Left forelimb (tissue), 1 donor: ENCODE data around the gene ABHD6.
"Not testable (repeated sequence)": the region's sequence is repeated elsewhere in the genome, so short reads cannot be mapped to it uniquely, and the experiment has no call there.

Experiments used
- DNase-seq: peaks from one replicate; pipeline ENCODE4 v3.0.0-alpha.2; 2018; ENCODE audit warnings: low spot score

The ABHD6 gene, protein sequence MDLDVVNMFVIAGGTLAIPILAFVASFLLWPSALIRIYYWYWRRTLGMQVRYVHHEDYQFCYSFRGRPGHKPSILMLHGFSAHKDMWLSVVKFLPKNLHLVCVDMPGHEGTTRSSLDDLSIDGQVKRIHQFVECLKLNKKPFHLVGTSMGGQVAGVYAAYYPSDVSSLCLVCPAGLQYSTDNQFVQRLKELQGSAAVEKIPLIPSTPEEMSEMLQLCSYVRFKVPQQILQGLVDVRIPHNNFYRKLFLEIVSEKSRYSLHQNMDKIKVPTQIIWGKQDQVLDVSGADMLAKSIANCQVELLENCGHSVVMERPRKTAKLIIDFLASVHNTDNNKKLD

DNA sequence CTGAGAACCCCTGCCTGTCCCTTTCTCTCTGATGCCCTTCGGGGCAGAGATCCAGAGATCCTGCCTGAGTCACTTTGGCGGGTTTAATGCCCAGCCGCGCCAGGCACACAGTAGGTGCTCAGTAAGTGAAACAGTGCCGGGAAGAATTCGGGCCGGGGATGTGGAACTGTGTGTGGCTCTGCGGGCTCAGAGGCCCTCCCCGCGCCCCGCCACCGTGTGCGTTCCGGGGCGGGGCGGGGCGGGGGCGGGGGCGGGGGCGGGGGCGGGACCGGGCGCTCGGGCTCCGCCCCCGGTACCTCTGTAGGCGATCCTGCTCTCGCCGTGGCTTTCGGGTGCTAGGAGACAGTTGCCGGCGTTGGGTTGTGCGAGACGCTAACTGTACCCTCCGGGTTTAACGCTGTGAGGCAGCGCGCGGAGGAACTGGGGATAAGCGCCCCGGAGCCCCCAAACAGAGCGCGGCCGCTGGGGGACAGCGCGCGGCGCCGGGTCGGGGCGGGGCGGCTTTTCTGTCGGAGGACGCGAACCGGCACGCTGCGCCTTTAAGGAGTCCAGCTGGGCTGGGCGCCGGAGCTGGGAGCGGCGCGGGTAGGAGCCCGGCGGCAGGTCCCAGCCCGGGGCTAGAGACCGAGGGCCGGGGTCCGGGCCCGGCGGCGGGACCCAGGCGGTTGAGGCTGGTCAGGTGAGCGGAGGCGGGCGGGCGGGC, at the start of gene ABHD6:
Gene ABHD6 (plus strand): TSS at position 555 of the 703 bp plus-strand sequence. CDS start 18,795 bp downstream, outside the sequence.
- DNase-seq: peak; percentile 92

DNA sequence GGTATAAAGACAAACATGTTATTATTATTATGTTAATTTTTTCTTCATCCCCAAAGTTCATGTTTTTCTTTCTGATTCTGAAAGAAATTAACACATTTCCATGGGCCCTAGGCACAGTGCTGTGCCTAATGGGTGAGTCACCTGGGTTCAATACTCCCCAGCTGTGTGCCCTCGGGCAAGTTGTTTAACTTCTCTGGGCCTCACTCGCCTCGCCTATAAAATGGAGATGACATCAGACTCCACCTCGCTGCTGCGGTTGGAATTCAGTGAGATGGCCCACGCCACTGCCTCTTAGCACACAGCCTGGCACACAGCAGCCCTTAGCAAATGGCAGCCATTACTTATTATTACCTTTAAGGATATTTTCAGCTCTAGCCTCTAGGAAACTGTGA, 49.4 kb upstream of the ABHD6 start:
- DNase-seq: no peak

DNA sequence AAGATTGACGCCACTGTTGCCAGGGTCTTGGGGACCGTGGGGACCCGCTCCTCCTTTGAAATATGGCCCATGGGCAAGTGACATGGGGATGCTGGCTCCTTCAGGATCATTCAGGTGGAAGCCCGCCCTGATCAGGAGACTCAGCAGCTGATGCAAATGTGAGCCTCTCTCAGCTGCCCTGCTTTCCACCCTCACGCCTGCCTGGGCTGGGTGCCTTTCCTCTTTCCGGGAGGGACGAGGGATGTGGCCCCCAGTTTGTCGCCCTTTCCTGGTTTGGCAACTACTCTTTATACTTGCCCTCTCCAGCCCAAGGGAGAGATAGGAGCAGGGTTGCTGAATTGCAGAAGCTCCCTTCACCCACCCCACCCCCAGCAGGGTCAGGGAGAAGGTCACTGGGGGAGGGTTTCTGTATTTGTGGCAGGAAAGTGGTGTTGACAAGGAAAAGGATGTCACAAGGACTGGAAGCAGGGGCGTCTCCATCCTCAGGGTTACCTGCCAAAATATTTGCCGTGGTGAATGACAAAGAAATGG, 48.6 kb upstream of the ABHD6 start:
- DNase-seq: no peak

DNA sequence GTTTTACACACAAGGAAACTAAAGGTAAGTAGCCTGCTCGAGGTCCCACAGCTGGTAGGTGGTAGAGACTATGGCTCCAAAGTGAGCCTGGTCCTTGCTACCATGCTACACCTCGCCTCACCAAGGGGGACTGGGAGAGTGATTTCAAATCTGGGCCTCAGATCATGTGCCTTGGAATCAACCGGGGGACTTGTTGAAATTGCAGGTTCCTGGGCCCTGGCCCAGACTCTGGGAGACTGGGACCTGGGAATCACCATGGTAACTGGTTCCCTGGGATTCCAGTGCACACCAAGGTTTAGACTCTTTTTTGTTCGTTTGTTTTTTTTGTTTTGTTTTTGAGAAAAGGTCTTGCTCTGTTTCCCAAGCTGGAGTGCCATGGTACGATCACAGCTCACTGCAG, 47.9 kb upstream of the ABHD6 start:
- no peak for DNase-seq

DNA sequence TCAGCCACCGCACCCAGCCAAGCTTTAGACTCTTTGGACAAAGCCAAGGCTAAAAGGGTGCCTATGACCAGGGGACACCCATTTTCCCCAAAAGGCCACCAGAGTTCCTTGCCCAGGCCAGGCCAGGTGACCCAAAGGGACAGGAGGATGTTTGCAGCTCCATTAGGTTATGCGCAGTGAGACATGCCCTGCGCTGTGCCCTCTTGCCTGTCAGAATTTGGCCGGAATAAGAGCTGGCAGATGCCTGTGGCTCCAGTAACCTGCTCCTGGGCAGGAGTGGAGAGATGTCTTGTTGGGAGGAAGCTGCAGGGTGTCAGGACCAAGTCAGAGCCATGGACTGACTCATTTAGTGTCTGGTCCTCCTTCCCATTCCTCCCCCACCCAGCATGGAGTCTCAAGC, 47.3 kb upstream of the ABHD6 start:
- no peak for DNase-seq

DNA sequence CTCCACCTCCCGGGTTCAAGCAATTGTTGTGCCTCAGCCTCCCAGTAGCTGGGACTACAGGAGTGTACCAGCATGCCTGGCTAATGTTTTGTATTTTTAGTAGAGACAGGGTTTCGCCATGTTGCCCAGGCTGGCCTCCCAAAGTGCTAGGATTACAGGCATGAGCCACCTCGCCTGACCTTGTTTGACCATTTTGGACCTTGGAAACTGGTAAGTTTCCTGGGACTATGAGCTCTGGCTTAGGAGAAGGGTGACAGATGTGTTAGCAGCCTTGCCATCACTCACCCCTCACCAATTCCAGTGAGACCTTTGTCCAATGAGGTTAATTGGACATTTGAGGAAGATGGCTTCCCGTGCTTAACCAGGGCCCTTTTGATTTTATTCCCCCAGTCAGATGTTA, 46.7 kb upstream of the ABHD6 start:
- DNase-seq: no peak

DNA sequence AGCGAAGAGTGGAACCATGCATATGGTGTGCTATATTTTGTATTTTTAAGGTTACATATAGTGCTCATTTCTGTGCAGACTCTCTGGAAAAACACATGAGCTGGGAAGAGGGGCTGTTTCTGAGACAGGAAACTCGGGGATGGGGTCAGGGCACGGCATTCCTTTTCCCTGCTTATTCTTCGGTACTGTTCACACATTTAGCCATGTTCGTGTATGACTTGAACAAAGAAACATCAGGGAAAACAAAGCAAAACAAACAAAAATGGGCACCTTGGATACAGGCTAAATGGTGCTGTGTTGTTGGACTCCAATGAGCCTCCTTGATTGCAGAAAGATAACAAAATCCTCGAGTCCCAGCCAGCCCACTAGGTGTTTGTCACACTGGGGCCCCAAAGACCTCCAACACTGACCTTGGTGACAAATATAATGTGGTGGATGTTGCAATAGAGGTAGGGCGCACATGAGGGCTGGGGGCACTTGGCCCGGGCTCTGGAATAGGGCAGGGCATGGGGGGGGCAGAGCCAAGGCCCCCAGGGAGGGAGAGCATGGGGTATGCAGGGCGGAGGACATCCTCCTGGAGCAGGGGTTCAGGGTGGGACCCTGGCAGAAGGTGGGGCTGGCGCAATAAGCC, 46.1 kb upstream of the ABHD6 start:
- DNase-seq: no peak

DNA sequence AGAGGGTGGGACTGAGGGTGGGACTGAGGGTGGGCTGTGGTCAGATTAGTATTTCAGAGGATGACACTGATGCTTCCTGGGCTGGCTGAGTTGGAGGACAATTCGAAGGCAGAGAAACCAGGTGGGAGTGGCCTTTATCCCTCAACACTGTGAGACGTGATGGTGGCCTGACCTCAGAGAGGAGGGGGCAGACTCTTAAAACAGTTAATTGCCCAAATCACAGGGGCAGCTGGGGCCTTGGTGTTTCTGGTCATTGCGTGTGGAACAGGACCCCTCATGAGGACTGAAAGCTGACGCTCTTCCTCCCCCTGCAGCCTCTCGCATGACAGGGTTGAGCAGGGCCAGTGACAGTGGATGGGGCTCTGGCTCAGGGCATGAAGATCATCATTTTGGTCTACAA, 45.5 kb upstream of the ABHD6 start:
- no peak for DNase-seq

DNA sequence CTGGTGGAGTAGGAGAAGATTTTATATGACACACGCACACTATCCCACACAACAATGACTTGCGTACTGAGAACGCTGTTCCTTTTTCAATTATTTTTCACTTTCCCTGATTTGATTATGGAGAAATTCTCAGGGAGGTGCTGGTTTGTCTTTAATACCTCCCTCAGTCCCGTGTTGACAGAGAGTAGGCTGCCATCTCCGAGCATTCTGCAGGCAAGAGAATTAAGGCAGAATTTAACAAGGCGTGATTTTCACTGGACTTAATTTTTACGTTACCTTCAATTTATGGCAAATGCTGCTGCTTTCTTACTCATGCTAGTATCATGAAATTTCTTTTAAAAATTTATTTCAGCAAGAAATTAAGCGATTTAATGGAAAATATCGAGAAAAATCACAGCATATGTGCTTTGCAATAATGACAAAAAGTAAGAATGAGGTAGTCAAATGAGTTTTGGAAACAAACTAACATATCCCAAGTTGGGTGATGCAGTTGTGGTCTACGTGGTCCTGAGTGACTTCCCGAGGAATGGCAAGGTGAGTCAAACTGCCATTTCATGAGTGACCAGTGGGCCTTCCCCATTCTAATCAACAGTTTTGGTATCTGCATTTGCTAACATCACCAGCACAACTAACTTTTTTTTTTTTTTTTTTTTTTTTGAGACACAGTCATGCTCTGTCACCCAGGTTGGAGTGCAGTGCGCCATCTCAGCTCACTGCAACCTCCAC, 43.7 kb upstream of the ABHD6 start:
- DNase-seq: no peak

DNA sequence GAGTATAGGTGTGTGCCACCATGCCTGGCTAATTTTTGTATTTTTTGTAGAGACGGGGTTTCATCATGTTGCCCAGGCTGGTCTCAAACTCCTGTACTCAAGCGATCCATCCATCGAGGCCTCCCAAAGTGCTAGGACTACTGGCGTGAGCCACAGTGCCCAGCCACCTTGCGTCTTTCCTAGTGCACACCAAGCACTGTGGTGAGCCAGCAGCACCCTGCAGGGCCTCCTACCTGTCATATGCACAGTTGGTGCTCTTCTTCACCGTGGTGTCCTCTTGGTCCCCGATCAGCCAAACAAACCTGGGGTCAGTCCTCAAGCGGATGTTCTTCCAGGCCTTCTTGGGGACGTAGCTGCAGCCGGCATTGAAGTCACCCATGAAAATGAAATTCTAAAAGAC, 40.0 kb upstream of the ABHD6 start:
- no peak for DNase-seq

DNA sequence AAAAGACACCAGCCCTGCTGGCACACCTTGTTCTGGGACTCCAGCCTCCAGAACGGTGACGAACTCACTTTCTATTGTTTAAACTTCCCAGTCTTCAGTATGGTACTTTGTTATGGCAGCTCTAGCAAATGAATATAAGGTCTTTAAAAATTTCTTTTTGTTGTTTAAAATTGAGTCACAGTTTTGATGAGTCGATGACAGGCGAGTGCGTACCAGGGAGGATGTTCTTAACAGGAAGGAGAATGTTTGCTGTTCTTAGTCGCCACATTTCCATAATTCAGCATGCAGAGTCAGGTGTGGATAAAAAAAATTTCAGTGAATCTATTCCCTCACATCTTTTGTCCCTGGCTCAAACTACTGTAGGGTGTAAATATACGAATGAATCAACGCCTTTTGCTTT, 39.2 kb upstream of the ABHD6 start:
- no peak for DNase-seq

DNA sequence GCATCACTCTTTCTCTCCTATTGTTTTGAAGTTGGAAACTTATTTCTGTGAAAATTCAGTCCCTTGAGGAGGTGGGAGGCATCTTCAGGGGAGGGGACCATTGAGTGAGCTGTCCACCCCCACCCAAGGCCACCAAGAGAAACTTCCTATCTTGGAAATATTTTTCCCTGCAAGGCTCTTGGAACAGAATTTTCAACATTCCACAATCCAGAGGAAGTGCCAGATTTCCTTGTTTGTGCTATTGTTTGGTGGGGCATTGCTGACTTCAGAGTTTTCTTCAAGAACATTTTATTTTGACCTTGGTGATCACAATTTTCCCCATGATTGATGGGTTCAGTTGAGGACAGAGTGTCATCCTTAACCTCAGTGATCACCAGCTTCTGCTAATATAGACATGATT, 38.8 kb upstream of the ABHD6 start:
- DNase-seq: no peak

DNA sequence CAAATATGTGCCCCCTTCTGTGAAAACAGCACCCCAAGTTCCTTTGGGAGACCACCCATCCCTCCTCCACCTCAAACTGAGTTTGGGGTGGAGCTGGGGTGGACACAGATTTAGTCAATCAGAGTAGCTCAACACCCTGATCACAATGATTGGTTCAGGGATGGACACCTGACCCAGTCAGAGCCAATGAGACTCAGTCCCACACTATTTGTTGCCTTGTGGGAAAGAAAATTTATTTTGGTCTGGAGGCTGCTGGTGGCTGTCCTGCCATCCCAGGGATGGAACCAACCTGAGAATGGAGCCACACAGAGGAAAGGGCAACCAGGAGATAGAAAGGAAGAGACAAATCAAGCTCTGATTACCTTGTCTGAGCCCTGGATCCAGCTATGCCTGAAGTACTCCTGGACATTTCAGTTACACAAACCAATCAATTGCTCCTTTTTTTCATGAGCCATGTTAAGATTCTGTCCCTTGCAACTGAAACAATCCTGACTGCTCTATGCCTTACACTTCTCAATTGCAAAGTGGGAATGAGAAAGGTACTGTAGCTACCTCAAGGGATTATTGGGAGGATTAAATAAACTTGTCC, 37.4 kb upstream of the ABHD6 start:
- no peak for DNase-seq

DNA sequence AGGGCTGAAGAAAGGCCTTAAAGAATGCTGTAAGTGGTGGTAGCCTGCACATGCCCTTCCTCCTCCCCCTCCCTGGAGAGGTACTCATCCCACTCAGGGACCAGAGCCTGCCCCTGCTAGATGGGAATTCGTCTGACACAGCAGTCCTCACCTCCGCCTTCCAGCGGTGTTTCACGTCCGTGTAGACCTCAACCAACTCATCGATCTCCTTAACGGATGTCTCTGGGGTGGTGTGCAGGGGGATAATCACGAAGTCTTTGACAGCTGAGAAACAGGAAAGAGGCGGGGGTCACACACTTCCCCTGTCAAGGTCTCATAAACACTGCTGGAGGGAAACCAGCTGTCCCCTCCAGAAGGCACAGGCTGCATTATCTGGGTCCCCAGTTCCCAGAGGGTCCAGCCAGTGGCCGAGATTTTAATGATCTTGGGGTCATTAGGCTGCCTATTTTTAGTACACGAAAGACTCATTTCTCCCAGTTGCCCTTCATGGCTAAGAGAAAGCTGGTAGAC, 36.7 kb upstream of the ABHD6 start:
- DNase-seq: no peak

DNA sequence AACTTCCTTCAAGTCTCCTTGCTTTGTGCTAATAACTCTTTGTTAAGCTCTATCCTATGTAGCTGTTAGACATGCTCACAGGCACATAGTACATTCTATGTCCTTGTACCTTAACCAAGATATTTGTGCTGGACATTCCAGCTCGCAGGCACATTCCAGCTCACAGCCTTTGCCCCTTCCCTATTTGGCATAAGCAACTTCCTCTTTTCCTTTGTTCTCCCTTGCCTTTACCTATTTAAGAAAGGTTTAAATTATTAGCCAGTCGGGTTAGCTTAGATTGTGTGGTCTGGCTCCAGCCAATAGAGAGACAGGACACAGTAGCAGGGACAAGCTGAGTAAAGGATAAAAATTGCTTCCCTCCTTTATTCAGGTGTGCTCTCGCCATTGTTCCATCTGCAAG, 36.1 kb upstream of the ABHD6 start:
- DNase-seq: not testable (repeated sequence)

DNA sequence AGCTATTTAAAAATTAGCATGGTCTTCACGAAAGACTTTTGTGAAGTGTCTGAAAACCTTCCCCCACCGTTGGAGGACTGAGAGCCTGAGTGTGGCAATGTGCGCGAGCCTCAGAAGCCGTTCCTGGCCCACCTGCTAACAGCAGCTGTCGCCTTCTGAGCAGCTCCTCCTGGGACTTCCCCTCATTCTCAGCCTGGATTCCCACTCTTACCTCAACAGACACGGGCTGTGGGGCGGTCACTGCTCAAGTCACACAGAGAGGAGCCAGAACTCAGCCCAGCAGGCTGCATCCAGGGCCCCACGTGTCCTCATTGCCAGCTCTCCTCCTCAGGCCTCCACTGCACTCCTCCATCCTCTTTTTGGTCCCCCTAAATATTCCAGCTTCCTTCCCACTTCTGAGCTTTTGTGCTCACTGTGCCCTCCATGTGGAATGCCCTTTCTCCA, 34.7 kb upstream of the ABHD6 start:
- no peak for DNase-seq

DNA sequence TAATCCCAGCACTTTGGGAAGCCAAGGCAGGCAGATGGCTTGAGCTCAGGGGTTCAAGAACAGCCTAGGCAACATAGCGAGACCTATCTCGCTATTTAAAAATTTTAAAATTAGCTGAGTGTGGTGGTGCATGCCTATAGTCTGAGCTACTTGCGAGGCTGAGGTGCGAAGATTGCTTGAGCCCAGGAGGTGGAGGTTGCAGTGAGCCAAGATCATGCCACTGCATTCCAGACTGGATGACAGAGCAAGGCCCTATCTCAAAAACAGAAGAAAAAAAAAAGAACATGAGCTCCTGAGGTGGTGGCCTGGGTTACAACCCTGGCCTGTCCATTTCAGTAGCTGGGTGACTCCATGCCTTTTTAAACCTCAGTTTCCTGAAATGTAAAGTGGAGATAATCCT, 34.1 kb upstream of the ABHD6 start:
- no peak for DNase-seq

DNA sequence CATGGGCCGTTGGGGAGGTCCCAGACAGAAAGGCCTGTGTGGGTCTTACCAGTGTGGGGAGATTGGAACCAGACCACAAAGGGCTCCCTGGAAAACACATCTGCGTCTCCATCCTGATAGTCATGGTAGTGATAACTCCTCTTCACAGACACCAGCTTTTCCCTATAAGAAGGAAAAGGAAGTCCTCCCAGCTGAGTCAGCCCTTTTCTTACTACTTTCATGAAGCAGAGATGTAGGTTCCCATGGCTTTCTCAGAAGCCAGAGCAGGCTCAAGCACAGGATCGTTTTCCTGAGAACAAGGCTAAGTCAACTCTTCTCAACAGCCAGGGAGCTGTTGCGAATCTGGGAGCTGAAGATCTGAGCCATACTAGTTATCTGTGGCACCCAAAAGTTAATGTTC, 32.9 kb upstream of the ABHD6 start:
- DNase-seq: no peak

DNA sequence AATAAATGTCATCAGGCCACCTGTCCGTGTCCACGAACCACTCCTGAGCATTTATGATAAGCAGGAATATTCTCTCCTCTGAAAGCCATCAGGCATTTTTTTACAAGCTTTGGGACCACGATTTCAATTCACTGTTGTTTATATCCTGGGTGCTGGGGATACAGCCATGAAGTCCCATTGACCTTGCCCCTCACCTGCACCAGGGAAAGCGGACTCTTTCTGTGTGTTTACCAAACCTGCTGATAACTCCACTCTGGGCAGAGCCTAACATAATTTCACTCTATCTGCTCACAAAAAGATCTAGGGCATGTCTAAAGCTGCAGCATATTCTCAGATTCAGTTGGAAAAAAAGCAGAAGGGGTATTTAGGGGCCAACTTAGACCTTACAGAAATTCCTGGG, 31.6 kb upstream of the ABHD6 start:
- peak; percentile 5 for DNase-seq

DNA sequence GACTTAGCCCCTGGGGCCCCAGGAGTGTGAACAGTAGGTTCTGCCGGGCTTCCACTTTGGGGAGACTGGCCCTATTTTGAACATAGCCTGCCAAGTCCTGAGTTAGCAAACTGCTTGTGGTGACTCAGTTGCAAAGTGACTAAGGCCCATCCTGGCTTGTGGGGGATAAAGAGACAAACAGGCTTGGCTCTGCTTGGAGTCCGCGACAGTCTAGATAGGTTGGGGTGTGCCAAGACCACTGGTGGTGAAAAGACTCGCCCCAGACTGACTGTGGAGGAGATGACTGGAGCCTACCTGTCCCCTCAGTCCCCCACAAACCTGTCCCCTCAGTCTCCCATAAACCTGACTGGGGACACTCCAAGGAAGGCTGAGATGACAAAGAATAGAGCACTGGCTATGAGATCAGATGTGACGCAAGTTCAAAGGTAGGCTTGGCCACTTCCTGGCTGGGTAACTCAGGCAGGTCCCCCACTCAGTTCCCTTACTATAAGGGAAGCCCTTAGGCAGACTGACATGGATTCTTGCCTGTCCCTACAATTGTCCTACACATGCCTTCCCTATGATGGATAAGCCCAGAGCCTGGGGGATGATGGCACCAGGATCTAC, 31.1 kb upstream of the ABHD6 start:
- DNase-seq: peak; percentile 55

DNA sequence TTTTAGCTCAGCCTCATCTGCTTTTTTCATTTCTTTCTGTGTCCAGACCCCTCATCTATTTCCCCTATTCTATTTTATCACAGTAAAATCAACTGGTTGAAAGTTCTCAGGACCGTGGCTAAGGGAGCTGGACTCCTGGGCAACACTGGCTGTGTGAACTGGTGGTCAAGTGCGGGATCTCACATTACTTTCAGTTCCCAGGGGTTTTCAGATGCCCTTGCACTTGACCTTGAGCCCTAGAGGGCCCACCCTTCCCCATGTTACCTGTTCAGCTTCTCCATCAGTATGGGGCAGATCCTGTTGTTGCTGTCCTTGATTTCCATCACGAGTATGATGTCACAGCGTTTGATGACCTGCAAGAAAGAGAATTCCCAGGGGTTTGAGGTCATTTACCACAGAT, 29.6 kb upstream of the ABHD6 start:
- no peak for DNase-seq
